22Rv1 (cell line): ENCODE measurements around the gene THAP3.

Source experiments
- ZFX ChIP-seq: fragments of 450-650 bp; IDR thresholded peaks from 2 replicates; pipeline ENCODE4 v1.6.1; 2017; ENCODE audit warnings: antibody characterized with exemption, borderline replicate concordance
- TF ChIP-seq, protein P1 (sequence below): fragments of 450-650 bp; IDR thresholded peaks from 2 replicates; pipeline ENCODE4 v1.5.1; 2017; ENCODE audit warnings: mild to moderate bottlenecking

- TF ChIP-seq, protein P1, sequence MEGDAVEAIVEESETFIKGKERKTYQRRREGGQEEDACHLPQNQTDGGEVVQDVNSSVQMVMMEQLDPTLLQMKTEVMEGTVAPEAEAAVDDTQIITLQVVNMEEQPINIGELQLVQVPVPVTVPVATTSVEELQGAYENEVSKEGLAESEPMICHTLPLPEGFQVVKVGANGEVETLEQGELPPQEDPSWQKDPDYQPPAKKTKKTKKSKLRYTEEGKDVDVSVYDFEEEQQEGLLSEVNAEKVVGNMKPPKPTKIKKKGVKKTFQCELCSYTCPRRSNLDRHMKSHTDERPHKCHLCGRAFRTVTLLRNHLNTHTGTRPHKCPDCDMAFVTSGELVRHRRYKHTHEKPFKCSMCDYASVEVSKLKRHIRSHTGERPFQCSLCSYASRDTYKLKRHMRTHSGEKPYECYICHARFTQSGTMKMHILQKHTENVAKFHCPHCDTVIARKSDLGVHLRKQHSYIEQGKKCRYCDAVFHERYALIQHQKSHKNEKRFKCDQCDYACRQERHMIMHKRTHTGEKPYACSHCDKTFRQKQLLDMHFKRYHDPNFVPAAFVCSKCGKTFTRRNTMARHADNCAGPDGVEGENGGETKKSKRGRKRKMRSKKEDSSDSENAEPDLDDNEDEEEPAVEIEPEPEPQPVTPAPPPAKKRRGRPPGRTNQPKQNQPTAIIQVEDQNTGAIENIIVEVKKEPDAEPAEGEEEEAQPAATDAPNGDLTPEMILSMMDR = no peak
- no peak for TF ChIP-seq ZFX
These were observed 32.2 kb upstream of the THAP3 start for GRCh38 chr1:6592441-6592840.
